ENCODE data around the gene ATAT1. TPM values are rescaled to one million over a fixed set of nuclear protein-coding genes. Genes with fewer than 3 reads are reported as not detected.

ATAT1 gene
- total RNA-seq, 1 experiment from 2014 or later: 15.8 TPM

- in situ Hi-C loops (cut with HindIII; ENCODE audit: low pct_unique_long_range_greater_than_20kb, low sequenced_read_pairs) (no loop called here), intact Hi-C loops (cut with micrococcal nuclease; ENCODE audit: unreplicated experiment) (no loop called here)
- no peaks in the 10 kb centered on the region for H3K4me1 ChIP-seq (ENCODE audit: control insufficient read depth, insufficient read depth, low read length)
- H3K27ac ChIP-seq (ENCODE audit: low read length): no peak overlapping the region
- H3K4me3 ChIP-seq (ENCODE audit: low read depth in 2 of 2, low read length in 2 of 2): no peak overlapping the region
- TF ChIP-seq REST (IDR thresholded peaks at IDR 0.05; ENCODE audit: insufficient read depth in 1 of 2, low read depth in 2 of 2, low read length in 1 of 2) (no peak), POLR2AphosphoS5 (IDR thresholded peaks at IDR 0.05; ENCODE audit: low read depth, low read length) (no peak), CTCF (IDR thresholded peaks at IDR 0.05) (no peak), SIN3A (IDR thresholded peaks at IDR 0.05; ENCODE audit: borderline replicate concordance, insufficient read depth, low read depth, low read length) (no peak), TCF7L2 (IDR thresholded peaks at IDR 0.05; ENCODE audit: low read depth, low read length) (no peak)
- no peaks in the 10 kb centered on the region for H3K9me3 ChIP-seq (ENCODE audit: control insufficient read depth, insufficient read depth, low read depth, low read length)
- ChIA-PET POLR2A (no interaction called here), CTCF (no interaction called here)
- DNase-seq (ENCODE audit: low read depth, low spot score) (no peak), ATAC-seq (no peak)
- no peaks in the 10 kb centered on the region for H3K27me3 ChIP-seq (ENCODE audit: control insufficient read depth, insufficient read depth, low read length)
- no TSS peak for BruUV-seq (replicated peaks)
- H3K36me3 ChIP-seq (ENCODE audit: control insufficient read depth, insufficient read depth, low read length): peaks cover 3% of the 10 kb centered on the region; the same call in 1 of the 2 replicates
Measured at GRCh38 chr6:30654798-30655742, 28.4 kb downstream of the ATAT1 start.

- H3K4me3 ChIP-seq (ENCODE audit: low read depth in 2 of 2, low read length in 2 of 2): no peak overlapping the region
- TF ChIP-seq REST (IDR thresholded peaks at IDR 0.05; ENCODE audit: insufficient read depth in 1 of 2, low read depth in 2 of 2, low read length in 1 of 2) (no peak), POLR2AphosphoS5 (IDR thresholded peaks at IDR 0.05; ENCODE audit: low read depth, low read length) (no peak), SIN3A (IDR thresholded peaks at IDR 0.05; ENCODE audit: borderline replicate concordance, insufficient read depth, low read depth, low read length) (no peak), CTCF (IDR thresholded peaks at IDR 0.05) (no peak), TCF7L2 (IDR thresholded peaks at IDR 0.05; ENCODE audit: low read depth, low read length) (no peak)
- intact Hi-C loops (cut with micrococcal nuclease; ENCODE audit: unreplicated experiment): no loop called here
- BruUV-seq (replicated peaks): no TSS peak
- no peaks in the 10 kb centered on the region for H3K27me3 ChIP-seq (ENCODE audit: control insufficient read depth, insufficient read depth, low read length)
- H3K36me3 ChIP-seq (ENCODE audit: control insufficient read depth, insufficient read depth, low read length): peaks cover 3% of the 10 kb centered on the region; the same call in 1 of the 2 replicates
- ATAC-seq: no peak
- in situ Hi-C loops (cut with HindIII; ENCODE audit: low pct_unique_long_range_greater_than_20kb, low sequenced_read_pairs): no loop called here
- no peaks in the 10 kb centered on the region for H3K4me1 ChIP-seq (ENCODE audit: control insufficient read depth, insufficient read depth, low read length)
- H3K9me3 ChIP-seq (ENCODE audit: control insufficient read depth, insufficient read depth, low read depth, low read length): no peaks in the 10 kb centered on the region
- no peak for DNase-seq (ENCODE audit: low read depth, low spot score)
- CTCF ChIA-PET: no interaction called here
- POLR2A ChIA-PET: no interaction called here
- no peak overlapping the region for H3K27ac ChIP-seq (ENCODE audit: low read length)
Measured at GRCh38 chr6:30655743-30656094, 29.0 kb downstream of the ATAT1 start.

Measured in Panc1 (cell line).